GM19193 (cell line): ENCODE results near the gene SP140L.

Experiments
- POLR2A ChIP-seq: IDR thresholded peaks from 4 replicates; pipeline ENCODE4 v1.6.1; 2011; ENCODE audit not compliant: insufficient read depth, insufficient read length; ENCODE audit errors: extremely low read depth

SP140L gene

DNA sequence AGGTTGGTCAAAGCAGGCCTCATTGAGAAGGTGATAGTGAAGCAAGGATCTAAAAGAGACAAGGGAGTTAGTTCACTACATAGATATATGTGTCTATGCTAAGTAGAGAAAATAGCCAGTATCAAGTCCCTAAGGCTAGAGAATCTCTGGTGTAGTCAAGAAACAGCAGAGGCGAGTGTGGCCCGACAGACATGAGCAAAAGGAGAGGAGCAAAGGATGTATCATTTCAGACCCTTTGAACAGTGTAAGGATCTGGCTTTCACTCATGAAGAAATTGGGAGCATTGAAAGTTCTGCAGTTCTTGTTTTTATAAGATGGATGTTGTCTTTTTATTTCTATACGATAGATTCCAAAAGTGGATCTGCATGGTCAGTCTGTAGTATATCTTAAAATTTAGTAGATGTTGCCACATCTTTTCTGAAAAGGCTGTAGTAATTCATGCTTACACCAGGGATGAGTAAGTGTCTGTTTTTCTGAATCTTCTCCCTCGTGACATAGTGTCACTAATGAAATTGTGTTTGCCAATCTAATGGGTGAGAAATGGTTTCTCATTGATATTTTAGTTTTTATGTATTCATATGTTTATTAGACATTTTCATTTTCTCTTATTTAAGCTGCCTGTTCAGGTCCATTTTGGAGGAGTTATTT, 107.8 kb downstream of the SP140L start:
- TF ChIP-seq POLR2A = no peak

DNA sequence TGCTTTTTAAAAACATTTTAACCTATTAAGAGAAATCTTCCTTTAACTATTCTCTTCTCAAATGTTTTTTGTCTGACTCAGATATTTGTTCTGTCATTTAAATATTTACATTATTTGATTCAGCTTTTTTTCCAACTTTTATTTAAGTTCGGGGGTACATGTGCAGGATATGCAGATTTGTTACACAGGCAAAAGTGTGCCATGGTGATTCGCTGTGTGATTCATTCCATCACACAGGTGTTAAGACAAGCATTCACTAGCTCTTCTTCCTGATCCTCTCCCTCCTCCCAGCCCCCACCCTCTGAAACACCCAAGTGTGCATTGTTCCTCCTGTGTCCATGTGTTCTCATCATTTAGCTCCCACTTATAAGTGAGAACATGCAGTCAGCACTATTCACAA, 108.4 kb downstream of the SP140L start:
- TF ChIP-seq POLR2A = no peak

DNA sequence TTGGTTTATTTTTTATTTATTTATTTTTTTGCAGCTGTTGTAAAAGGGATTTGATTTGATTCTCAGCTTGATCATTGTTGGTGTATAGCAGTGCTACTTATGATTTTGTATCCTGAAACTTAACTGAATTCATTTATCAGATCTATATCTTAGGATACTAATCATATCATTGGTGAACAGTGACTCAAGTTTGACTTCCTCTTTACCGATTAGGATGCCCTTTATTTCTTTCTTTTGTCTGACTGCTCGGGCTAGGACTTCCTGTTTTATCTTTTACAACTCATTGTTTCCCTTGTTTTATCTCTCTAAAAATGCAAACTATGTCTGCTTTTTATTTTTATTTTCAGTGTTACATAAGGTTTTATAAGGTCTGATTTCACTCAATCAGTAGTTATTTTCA, 112.6 kb downstream of the SP140L start:
- TF ChIP-seq POLR2A = no peak

DNA sequence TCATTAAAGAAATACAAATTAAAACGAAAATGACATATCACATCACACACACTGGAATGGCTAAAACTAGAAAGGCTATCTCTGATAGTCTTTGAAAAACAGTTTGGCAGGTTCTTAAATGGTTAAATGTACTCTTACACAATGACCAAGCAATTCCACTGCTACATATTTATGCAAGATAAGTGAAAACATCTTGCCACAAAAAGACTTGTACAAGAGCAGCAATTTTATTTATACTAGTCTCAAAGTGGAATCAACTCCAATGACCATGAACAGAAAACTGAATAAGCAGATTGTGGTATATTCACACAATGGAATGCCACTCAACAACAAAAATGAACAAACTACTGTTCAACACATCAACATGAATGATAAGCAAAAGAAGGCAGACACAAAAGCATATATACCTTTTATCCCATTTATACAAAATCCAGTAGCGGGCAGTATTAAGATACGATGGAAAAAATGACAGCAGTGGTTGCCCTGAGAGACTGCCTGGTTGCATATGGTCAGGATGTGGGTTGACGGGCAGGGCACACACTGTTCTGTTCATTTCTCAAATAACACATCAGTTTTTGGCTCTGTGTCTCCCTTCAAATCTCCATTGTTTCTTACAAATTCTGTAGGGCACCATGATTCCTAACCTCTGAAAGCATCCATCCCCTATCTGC, 114.4 kb downstream of the SP140L start:
- TF ChIP-seq POLR2A = no peak

DNA sequence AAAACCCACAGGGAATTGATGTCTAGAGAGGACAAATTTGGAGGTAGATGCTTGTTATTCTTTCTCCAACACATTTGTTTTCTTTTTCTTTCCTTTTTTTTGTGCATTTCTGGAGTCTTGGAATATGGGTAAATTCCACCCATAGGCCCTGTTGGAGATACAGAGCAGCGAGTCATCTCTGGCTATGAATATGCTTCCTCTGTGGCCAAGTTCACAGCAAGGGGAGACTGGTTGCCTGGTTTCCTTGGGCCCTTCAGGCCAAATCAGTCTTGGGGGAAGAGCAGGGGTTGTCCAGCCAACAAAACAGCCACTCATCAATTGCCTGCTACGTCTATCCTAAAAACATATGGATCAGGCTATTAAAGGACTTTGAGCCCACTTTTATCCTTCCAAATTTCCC, 116.5 kb downstream of the SP140L start:
- TF ChIP-seq POLR2A = no peak

DNA sequence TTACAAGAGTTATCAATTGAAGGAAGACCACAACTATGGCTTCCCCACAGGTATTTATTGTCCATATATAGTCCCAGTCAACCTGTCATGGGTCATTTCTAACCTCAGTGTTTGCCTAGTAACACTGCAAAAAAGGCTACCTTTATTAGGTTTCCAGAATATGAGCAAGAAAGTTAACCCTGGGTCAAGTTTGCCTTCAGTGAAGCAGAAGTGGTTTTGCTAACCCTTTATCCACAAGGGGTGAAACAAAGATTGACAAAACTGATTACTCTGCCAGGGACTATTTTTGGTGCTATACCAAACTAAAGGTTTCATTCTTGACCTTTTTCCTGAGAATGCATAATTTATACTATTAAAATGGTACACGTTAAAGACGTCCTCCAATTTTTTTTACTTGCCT, 117.8 kb downstream of the SP140L start:
- TF ChIP-seq POLR2A = peak; percentile 1

DNA sequence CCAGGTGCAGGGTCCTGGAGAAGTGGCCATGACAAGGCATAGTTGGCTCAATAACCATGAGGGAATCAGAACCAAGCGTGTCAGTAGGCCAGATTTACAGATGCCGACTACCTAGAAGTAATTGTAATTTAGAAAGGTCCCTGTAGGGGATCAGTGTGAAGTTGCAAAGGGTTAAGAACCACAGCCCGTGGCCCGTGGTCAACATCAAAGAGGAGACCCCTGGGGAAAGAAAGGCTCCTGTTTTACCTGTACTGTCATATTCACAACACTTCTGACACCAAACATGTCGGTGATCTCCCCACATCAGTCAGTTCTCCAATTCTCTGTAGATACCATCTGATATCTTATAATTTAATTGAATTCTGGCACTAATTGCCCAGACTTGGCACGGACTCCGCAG, 120.0 kb downstream of the SP140L start:
- TF ChIP-seq POLR2A = no peak

DNA sequence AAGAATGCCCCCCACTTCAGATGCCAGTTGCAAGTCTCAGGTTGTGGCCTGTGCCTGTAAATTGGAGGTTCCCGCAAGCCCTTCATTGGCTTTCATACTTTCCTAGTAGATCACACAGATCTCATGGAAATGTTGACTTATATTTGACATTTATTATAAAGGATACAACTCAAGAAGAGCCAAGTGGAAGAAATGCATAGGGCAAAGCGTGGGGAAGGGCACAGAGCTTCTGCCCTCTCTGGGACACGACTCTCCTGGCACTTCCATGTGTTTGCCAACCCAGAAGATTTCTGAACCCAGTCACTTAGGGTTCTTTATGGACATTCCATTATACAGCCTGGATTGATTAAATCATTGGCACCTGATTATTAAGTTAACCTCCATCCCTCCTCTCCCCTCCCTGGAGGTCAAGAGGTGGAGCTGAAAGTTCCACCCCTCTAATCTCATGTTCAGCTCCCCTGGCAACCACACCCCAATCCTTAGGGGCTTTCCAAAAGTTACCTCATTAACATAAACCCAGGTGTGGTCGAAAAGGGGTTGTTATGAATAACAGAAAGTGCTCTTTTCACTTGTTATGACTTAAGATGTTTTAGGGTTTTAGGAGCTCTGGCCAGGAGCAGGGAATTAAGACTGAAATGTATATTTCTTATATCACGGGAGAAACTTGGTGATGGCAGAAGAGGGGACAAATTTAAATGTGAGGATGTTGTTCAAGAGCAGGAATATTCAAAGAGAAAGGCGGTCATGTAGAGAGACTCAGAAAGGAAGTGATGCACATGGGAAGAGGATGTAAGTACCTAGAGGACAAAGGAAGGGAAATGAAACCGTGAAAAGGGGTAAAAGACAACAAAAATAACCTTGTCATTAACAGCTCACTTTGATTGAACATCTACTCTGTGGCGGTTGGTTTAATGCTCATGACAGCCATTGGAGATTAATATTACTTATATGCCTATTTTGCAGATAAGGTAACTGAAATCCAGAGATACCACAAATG, 120.8 kb downstream of the SP140L start:
- TF ChIP-seq POLR2A = no peak

DNA sequence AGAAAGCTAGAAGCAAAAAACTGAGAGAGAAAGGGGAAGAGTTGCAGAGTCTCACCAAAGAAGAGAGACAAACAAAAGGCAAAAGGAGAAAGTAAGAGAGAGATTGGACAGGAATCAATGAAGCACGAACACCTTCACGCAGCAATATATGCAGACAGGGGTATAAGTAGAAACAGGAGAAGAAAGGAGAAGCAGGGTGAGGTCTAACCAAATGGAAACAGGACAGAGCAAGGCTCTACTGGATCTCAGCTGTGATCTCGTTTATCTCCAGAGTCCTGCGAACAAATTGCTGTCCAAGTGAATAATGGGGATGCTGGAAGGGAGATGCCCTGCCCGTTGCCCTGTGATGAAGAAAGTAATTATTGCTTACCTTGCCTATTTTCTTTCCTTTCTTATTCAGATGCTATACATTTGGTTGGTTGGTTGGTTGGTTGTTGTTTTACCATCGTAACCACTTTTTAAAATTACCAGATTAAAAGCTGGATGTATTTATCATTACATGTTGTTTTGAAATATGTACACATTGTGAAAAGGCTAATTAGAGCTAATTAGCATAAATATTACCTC, 123.0 kb downstream of the SP140L start:
- no peak for TF ChIP-seq POLR2A

DNA sequence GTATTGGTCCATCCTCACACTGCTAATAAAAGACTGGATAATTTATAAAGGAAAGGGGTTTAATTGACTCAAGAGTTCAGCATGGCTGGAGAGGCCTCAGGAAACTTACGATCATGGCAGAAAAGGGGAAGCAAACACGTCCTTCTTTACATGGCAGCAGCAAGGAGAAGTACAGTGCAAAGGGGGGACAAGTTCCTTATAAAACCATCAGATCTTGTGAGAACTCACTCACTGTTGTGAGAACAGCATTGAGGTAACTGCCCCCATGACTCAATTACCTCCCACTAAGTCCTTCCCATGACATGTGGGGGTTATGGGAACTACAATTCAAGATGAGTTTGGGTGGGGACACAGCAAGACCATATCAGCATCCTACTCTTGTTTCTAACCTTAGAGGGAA, 126.0 kb downstream of the SP140L start:
- TF ChIP-seq POLR2A = no peak
